HCT116 (cell line): Measurements from ENCODE around the gene SYCP2. TPM values are rescaled to one million over a fixed set of nuclear protein-coding genes. Genes with fewer than 3 reads are reported as not detected.

Source experiments
- ATAC-seq: fragments of 200-7000 bp; cut with Tn5 transposase; 2 replicates; pipeline ENCODE4 v1.9.1; 2020; ENCODE audit warnings: mild to moderate bottlenecking, moderate library complexity
- BruUV-seq: library from RNA; stranded (reverse); fragments of 400-500 nt; replicated peaks from 2 replicates; lab custom pipeline; 2021; lab: Mats Ljungman, UMichigan
- CTCF ChIA-PET: fragments of 300-600 bp; sonication (Branson Sonifier 250); formaldehyde crosslinking; loops from one replicate; lab custom pipeline; 2021; ENCODE audit warnings: antibody characterized with exemption; lab: Charles Lee
- POLR2A ChIA-PET: fragments of 300-600, 350-600 bp; sonication (Branson Sonifier 250); formaldehyde crosslinking; loops from one replicate; lab custom pipeline; 2021; ENCODE audit warnings: antibody characterized with exemption; lab: Charles Lee
- RAD21 ChIA-PET, 2 experiments: fragments of 300-600 bp; sonication (Branson Sonifier 250); formaldehyde crosslinking; loops; one replicate each; lab custom pipeline; 2023; ENCODE audit warnings: low total read pairs in 2 of 2; ENCODE audit not compliant: uncharacterized antibody in 2 of 2, unreplicated experiment in 2 of 2, low non-redundant PET in 1 of 2; lab: Charles Lee
- DNase-seq: peaks from one replicate; pipeline ENCODE4 v3.0.0-alpha.2; 2010; ENCODE audit warnings: low read depth, low spot score
- H2AFZ ChIP-seq: fragments of 200-600 bp; shearing (Covaris generic), sonication (generic); 2 replicates; pipeline ENCODE4 v1.6.1; 2017; ENCODE audit warnings: low read depth, mixed run types, mixed read lengths, antibody characterized with exemption, low read length; ENCODE audit not compliant: poor library complexity, severe bottlenecking
- H3K27ac ChIP-seq: 2 replicates; pipeline ENCODE4 v1.5.1; 2012; ENCODE audit warnings: low read depth, low read length
- H3K27me3 ChIP-seq: fragments of 200-600 bp; sonication (generic); 2 replicates; pipeline ENCODE4 v1.6.1; 2016; ENCODE audit warnings: mixed run types, low read length, mixed read lengths; ENCODE audit not compliant: insufficient read depth
- H3K36me3 ChIP-seq, 2 experiments: fragments of 200-500 bp in 1 of 2; fragments of 200-600 bp in 1 of 2; sonication (Bioruptor generic) in 1 of 2; sonication (generic) in 1 of 2; 2 replicates each; pipeline versions ENCODE4 v1.5.1 to v1.6.1; 2014 to 2016; ENCODE audit warnings: low read length in 2 of 2, inconsistent platforms in 1 of 2, mixed read lengths in 1 of 2, mixed run types in 1 of 2; ENCODE audit not compliant: insufficient read depth in 2 of 2, control insufficient read depth in 1 of 2
- H3K4me1 ChIP-seq, 2 experiments: fragments of 200-600 bp in 1 of 2; sonication (generic) in 1 of 2; 2 replicates each; pipeline versions ENCODE4 v1.5.1 to v1.6.1; 2012 to 2017; ENCODE audit warnings: low read length in 2 of 2, inconsistent platforms in 1 of 2, mild to moderate bottlenecking in 1 of 2, mixed read lengths in 1 of 2, mixed run types in 1 of 2, moderate library complexity in 1 of 2; ENCODE audit not compliant: insufficient read depth in 2 of 2, control insufficient read depth in 1 of 2
- H3K4me2 ChIP-seq: fragments of 200-600 bp; sonication (generic); 2 replicates; pipeline ENCODE4 v1.6.1; 2017; ENCODE audit warnings: mixed run types, low read length, mixed read lengths
- H3K4me3 ChIP-seq, 2 experiments: fragments of 200-600 bp in 1 of 2; sonication (generic) in 1 of 2; replicated peaks in 1 of 2; 2 replicates each; pipeline ENCODE4 v1.5.1; 2011 to 2016; ENCODE audit warnings: low read length in 2 of 2, control low read depth in 1 of 2, low read depth in 1 of 2, mild to moderate bottlenecking in 1 of 2, mixed read lengths in 1 of 2, mixed run types in 1 of 2
- H3K79me2 ChIP-seq: fragments of 200-600 bp; sonication (generic); 2 replicates; pipeline ENCODE4 v1.6.1; 2017; ENCODE audit warnings: mild to moderate bottlenecking, mixed run types, low read length, moderate library complexity, mixed read lengths; ENCODE audit not compliant: insufficient read depth
- H3K9ac ChIP-seq: fragments of 200-600 bp; sonication (generic); 2 replicates; pipeline ENCODE4 v1.6.1; 2016; ENCODE audit warnings: low read length, mixed read lengths
- H3K9me2 ChIP-seq: fragments of 200-600 bp; sonication (generic), shearing (Covaris generic); 2 replicates; pipeline ENCODE4 v1.6.1; 2017; ENCODE audit warnings: mixed run types, mild to moderate bottlenecking, moderate library complexity; ENCODE audit not compliant: insufficient read depth
- H3K9me3 ChIP-seq, 2 experiments: fragments of 200-500 bp in 1 of 2; fragments of 200-600 bp in 1 of 2; sonication (Bioruptor generic) in 1 of 2; sonication (generic) in 1 of 2; 2 replicates each; pipeline ENCODE4 v1.6.1; 2014 to 2017; ENCODE audit warnings: low read length in 2 of 2, mixed read lengths in 2 of 2, inconsistent platforms in 1 of 2, low read depth in 1 of 2, mild to moderate bottlenecking in 1 of 2, mixed run types in 1 of 2, moderate library complexity in 1 of 2; ENCODE audit not compliant: control insufficient read depth in 1 of 2, insufficient read depth in 1 of 2
- H4K20me1 ChIP-seq: fragments of 200-600 bp; sonication (generic), shearing (Covaris generic); 2 replicates; pipeline ENCODE4 v1.6.1; 2017; ENCODE audit warnings: mixed run types, mild to moderate bottlenecking, moderate library complexity; ENCODE audit not compliant: insufficient read depth
- CBX3 ChIP-seq: IDR thresholded peaks from 2 replicates; pipeline ENCODE4 v1.6.1; 2012; ENCODE audit warnings: low read depth
- CEBPB ChIP-seq: IDR thresholded peaks from 2 replicates; pipeline ENCODE4 v1.6.1; 2012; ENCODE audit warnings: low read depth
- EZH2 ChIP-seq: fragments of 200-600 bp; sonication (generic); IDR thresholded peaks from 2 replicates; pipeline ENCODE4 v1.6.1; 2017; ENCODE audit warnings: antibody characterized with exemption, mixed run types
- EZH2phosphoT487 ChIP-seq: fragments of 200-600 bp; IDR thresholded peaks from 2 replicates; pipeline ENCODE4 v1.6.1; 2018; ENCODE audit warnings: antibody characterized with exemption, borderline replicate concordance
- FOSL1 ChIP-seq: IDR thresholded peaks from 2 replicates; pipeline ENCODE4 v1.6.1; 2012; ENCODE audit warnings: low read depth
- JUND ChIP-seq: IDR thresholded peaks from 2 replicates; pipeline ENCODE4 v1.6.1; 2012
- POLR2AphosphoS5 ChIP-seq: IDR thresholded peaks from 2 replicates; pipeline ENCODE4 v1.6.1; 2011; ENCODE audit warnings: mild to moderate bottlenecking, low read depth, low read length, moderate library complexity
- SIN3A ChIP-seq: IDR thresholded peaks from 2 replicates; pipeline ENCODE4 v1.6.1; 2012; ENCODE audit warnings: low read depth
- SRF ChIP-seq: IDR thresholded peaks from 2 replicates; pipeline ENCODE4 v1.6.1; 2012; ENCODE audit warnings: low read depth
- TCF7L2 ChIP-seq: IDR thresholded peaks from 2 replicates; pipeline ENCODE4 v1.7.0; 2011; ENCODE audit warnings: borderline replicate concordance, inconsistent platforms; ENCODE audit not compliant: insufficient read depth, insufficient read length; ENCODE audit errors: extremely low read depth
- YY1 ChIP-seq: IDR thresholded peaks from 2 replicates; pipeline ENCODE4 v1.6.1; 2011; ENCODE audit warnings: low read length, low read depth, moderate library complexity, mild to moderate bottlenecking; ENCODE audit not compliant: insufficient replicate concordance; ENCODE audit errors: extremely low read depth
- ZFX ChIP-seq: fragments of 450-650 bp; IDR thresholded peaks from 2 replicates; pipeline ENCODE4 v1.6.1; 2017
- ZNF274 ChIP-seq: fragments of 200-500 bp; sonication (Bioruptor generic); IDR thresholded peaks from 2 replicates; pipeline ENCODE4 v1.6.1; 2014; ENCODE audit warnings: mild to moderate bottlenecking, low read depth, low read length, inconsistent platforms
- intact Hi-C: fragments of 100-400 bp; cut with micrococcal nuclease; formaldehyde crosslinking; loops from 2 replicates; pipeline ENCODE4 v1.10.0; 2022
- total RNA-seq: library from RNA; stranded (reverse); gene quantifications from one replicate; pipeline ENCODE4 v1.2.1, GENCODE V29; 2021; ENCODE audit not compliant: unreplicated experiment
- TF ChIP-seq, protein P1 (sequence below): IDR thresholded peaks from 2 replicates; pipeline ENCODE4 v1.6.1; 2012; ENCODE audit warnings: low read depth
- TF ChIP-seq, protein P2 (sequence below): IDR thresholded peaks from 2 replicates; pipeline ENCODE4 v1.6.1; 2012
- TF ChIP-seq, protein P3 (sequence below): IDR thresholded peaks from 2 replicates; pipeline ENCODE4 v1.6.1; 2012
- TF ChIP-seq, protein P4 (sequence below): IDR thresholded peaks from 2 replicates; pipeline ENCODE4 v1.6.1; 2011; ENCODE audit warnings: mild to moderate bottlenecking, low read length, moderate library complexity; ENCODE audit not compliant: insufficient replicate concordance; ENCODE audit errors: extremely low read depth
- TF ChIP-seq, protein P5 (sequence below), 3 experiments: fragments of 200-600 bp in 1 of 3; sonication (generic) in 1 of 3; IDR thresholded peaks in 2 of 3; conservative IDR thresholded peaks in 1 of 3; 2 replicates each; pipeline ENCODE4 v1.5.1; 2012 to 2017; ENCODE audit warnings: low read depth in 2 of 3, low read length in 2 of 3, antibody characterized with exemption in 1 of 3, borderline replicate concordance in 1 of 3, control low read depth in 1 of 3, mild to moderate bottlenecking in 1 of 3, mixed read lengths in 1 of 3, mixed run types in 1 of 3, moderate library complexity in 1 of 3; ENCODE audit not compliant: insufficient read depth in 1 of 3

The SYCP2 gene
- total RNA-seq, 1 experiment from 2014 or later: 0.59 TPM

DNA sequence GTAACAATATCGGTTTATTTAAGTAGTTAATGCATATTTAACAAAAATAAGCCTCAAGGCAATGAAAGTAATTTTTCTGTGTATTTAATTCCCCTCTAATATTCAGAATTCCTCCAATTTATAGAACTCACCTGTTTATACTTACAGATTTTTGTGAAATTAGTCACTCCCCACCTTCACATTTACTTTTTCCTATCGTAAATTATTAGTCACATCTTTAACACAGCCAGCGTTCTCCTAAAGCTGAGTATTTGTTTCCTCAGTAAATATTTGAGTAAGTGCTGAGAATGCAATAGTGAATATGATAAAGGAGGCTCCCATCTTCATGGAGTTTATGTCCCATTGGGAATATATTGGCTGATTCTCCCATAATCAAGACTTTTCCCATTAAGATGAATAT is 88.0 kb downstream of the SYCP2 start:
- H3K4me1 ChIP-seq: no peaks in the 10 kb centered on the region
- no peak overlapping the region for H3K4me2 ChIP-seq
- H2AFZ ChIP-seq: no peak overlapping the region
- H3K36me3 ChIP-seq: no peaks in the 10 kb centered on the region
- BruUV-seq: no TSS peak
- H3K27me3 ChIP-seq: peaks cover 63% of the 10 kb centered on the region
- CTCF ChIA-PET: no interaction called here
- ATAC-seq: no peak
- no peaks in the 10 kb centered on the region for H3K9me3 ChIP-seq
- no peak overlapping the region for H3K27ac ChIP-seq
- H3K79me2 ChIP-seq: no peaks in the 10 kb centered on the region
- DNase-seq: no peak
- RAD21 ChIA-PET: no interaction called here
- H3K4me3 ChIP-seq: no peak overlapping the region
- POLR2A ChIA-PET: no interaction called here
- no peak overlapping the region for H3K9ac ChIP-seq
- H4K20me1 ChIP-seq: no peaks in the 10 kb centered on the region
- intact Hi-C loops: no loop called here
- no peaks in the 10 kb centered on the region for H3K9me2 ChIP-seq
- TF ChIP-seq CEBPB (no peak), FOSL1 (no peak), YY1 (no peak), SRF (no peak), ZFX (no peak), CBX3 (no peak), JUND (no peak), SIN3A (no peak), POLR2AphosphoS5 (no peak), TCF7L2 (no peak), ZNF274 (no peak), EZH2 (no peak), EZH2phosphoT487 (no peak)
- TF ChIP-seq, protein P1, sequence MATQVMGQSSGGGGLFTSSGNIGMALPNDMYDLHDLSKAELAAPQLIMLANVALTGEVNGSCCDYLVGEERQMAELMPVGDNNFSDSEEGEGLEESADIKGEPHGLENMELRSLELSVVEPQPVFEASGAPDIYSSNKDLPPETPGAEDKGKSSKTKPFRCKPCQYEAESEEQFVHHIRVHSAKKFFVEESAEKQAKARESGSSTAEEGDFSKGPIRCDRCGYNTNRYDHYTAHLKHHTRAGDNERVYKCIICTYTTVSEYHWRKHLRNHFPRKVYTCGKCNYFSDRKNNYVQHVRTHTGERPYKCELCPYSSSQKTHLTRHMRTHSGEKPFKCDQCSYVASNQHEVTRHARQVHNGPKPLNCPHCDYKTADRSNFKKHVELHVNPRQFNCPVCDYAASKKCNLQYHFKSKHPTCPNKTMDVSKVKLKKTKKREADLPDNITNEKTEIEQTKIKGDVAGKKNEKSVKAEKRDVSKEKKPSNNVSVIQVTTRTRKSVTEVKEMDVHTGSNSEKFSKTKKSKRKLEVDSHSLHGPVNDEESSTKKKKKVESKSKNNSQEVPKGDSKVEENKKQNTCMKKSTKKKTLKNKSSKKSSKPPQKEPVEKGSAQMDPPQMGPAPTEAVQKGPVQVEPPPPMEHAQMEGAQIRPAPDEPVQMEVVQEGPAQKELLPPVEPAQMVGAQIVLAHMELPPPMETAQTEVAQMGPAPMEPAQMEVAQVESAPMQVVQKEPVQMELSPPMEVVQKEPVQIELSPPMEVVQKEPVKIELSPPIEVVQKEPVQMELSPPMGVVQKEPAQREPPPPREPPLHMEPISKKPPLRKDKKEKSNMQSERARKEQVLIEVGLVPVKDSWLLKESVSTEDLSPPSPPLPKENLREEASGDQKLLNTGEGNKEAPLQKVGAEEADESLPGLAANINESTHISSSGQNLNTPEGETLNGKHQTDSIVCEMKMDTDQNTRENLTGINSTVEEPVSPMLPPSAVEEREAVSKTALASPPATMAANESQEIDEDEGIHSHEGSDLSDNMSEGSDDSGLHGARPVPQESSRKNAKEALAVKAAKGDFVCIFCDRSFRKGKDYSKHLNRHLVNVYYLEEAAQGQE: no peak
- TF ChIP-seq, protein P2, sequence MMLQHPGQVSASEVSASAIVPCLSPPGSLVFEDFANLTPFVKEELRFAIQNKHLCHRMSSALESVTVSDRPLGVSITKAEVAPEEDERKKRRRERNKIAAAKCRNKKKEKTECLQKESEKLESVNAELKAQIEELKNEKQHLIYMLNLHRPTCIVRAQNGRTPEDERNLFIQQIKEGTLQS: no peak
- TF ChIP-seq, protein P3, sequence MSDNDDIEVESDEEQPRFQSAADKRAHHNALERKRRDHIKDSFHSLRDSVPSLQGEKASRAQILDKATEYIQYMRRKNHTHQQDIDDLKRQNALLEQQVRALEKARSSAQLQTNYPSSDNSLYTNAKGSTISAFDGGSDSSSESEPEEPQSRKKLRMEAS: no peak
- TF ChIP-seq, protein P4, sequence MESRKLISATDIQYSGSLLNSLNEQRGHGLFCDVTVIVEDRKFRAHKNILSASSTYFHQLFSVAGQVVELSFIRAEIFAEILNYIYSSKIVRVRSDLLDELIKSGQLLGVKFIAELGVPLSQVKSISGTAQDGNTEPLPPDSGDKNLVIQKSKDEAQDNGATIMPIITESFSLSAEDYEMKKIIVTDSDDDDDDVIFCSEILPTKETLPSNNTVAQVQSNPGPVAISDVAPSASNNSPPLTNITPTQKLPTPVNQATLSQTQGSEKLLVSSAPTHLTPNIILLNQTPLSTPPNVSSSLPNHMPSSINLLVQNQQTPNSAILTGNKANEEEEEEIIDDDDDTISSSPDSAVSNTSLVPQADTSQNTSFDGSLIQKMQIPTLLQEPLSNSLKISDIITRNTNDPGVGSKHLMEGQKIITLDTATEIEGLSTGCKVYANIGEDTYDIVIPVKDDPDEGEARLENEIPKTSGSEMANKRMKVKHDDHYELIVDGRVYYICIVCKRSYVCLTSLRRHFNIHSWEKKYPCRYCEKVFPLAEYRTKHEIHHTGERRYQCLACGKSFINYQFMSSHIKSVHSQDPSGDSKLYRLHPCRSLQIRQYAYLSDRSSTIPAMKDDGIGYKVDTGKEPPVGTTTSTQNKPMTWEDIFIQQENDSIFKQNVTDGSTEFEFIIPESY: no peak
- TF ChIP-seq, protein P5, sequence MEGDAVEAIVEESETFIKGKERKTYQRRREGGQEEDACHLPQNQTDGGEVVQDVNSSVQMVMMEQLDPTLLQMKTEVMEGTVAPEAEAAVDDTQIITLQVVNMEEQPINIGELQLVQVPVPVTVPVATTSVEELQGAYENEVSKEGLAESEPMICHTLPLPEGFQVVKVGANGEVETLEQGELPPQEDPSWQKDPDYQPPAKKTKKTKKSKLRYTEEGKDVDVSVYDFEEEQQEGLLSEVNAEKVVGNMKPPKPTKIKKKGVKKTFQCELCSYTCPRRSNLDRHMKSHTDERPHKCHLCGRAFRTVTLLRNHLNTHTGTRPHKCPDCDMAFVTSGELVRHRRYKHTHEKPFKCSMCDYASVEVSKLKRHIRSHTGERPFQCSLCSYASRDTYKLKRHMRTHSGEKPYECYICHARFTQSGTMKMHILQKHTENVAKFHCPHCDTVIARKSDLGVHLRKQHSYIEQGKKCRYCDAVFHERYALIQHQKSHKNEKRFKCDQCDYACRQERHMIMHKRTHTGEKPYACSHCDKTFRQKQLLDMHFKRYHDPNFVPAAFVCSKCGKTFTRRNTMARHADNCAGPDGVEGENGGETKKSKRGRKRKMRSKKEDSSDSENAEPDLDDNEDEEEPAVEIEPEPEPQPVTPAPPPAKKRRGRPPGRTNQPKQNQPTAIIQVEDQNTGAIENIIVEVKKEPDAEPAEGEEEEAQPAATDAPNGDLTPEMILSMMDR (IDR thresholded peaks at IDR 0.05 in 2 of 3, conservative IDR thresholded peaks at IDR 0.05 in 1 of 3; ENCODE audit: borderline replicate concordance in 1 of 3, insufficient read depth in 1 of 3, low read depth in 2 of 3, low read length in 2 of 3): no peak
